ENCODE data around the gene MYO7B.

DNA sequence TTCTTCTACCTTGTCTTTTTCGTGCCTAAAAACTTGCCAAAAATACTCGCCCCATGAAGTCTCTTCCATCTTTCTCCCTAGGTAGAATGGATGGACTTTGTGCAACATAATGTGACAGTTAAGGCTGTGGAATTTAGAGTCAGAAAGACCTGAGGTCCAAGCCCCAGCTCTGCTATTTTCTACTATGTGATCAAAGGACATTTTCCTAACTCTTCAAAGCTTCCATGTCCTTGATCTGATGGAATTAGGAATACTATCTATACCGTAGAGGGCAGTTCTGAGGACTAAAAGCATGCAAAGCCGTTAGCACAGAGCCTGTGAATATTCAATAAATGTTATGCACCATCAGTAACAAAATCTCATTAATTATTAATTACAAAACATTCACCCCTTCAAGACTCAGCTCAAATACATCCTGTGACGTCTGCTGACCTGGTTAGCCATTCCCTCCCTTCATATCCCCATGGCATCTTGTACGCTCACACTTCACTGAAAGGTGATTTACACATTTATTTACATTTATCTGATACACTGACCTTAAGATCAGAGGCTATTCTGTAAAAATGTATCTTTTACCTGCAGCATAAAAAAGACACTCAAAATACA is 24.3 kb upstream of the MYO7B start:
- TF ChIP-seq POLR2A (IDR thresholded peaks at IDR 0.05) (no peak), POLR2AphosphoS5 (IDR thresholded peaks at IDR 0.05) (no peak), EP300 (IDR thresholded peaks at IDR 0.05) (no peak)
- TF ChIP-seq, protein P1, sequence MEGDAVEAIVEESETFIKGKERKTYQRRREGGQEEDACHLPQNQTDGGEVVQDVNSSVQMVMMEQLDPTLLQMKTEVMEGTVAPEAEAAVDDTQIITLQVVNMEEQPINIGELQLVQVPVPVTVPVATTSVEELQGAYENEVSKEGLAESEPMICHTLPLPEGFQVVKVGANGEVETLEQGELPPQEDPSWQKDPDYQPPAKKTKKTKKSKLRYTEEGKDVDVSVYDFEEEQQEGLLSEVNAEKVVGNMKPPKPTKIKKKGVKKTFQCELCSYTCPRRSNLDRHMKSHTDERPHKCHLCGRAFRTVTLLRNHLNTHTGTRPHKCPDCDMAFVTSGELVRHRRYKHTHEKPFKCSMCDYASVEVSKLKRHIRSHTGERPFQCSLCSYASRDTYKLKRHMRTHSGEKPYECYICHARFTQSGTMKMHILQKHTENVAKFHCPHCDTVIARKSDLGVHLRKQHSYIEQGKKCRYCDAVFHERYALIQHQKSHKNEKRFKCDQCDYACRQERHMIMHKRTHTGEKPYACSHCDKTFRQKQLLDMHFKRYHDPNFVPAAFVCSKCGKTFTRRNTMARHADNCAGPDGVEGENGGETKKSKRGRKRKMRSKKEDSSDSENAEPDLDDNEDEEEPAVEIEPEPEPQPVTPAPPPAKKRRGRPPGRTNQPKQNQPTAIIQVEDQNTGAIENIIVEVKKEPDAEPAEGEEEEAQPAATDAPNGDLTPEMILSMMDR (IDR thresholded peaks at IDR 0.05) = no peak

All from upper lobe of left lung (tissue), 4 donors.